Fibroblast of lung (primary cell): ENCODE data around the gene GPR173. TPM values are rescaled to one million over a fixed set of nuclear protein-coding genes. Genes with fewer than 3 reads are reported as not detected.

Source experiments
- DNase-seq, 2 donors: peaks; one replicate each; pipeline versions ENCODE4 v3.0.0 to v3.0.0-alpha.2; 2010; ENCODE audit warnings: low read depth in 2 of 2
- H2AFZ ChIP-seq: 2 replicates; pipeline ENCODE4 v1.5.1; 2012; ENCODE audit warnings: low read length, control low read depth, inconsistent platforms
- H3K27ac ChIP-seq: 2 replicates; pipeline ENCODE4 v1.5.1; 2011; ENCODE audit warnings: low read length, control low read depth; ENCODE audit not compliant: insufficient read depth
- H3K27me3 ChIP-seq: 2 replicates; pipeline ENCODE4 v1.5.1; 2011; ENCODE audit warnings: mild to moderate bottlenecking, low read length; ENCODE audit not compliant: control insufficient read depth, insufficient read depth
- H3K36me3 ChIP-seq: 2 replicates; pipeline ENCODE4 v1.5.1; 2011; ENCODE audit warnings: low read length; ENCODE audit not compliant: control insufficient read depth, insufficient read depth
- H3K4me1 ChIP-seq: 2 replicates; pipeline ENCODE4 v1.5.1; 2011; ENCODE audit warnings: low read length; ENCODE audit not compliant: control insufficient read depth, insufficient read depth; ENCODE audit errors: extremely low read depth
- H3K4me2 ChIP-seq: 2 replicates; pipeline ENCODE4 v1.5.1; 2011; ENCODE audit warnings: low read length, control low read depth; ENCODE audit not compliant: insufficient read depth; ENCODE audit errors: extremely low read depth
- H3K4me3 ChIP-seq, 4 experiments: fragments of 200-600 bp in 1 of 4; sonication (generic) in 1 of 4; replicated peaks in 1 of 4; 2 replicates each; pipeline ENCODE4 v1.5.1; 2011 to 2016; ENCODE audit warnings: low read length in 4 of 4, low read depth in 3 of 4, mild to moderate bottlenecking in 3 of 4, control low read depth in 2 of 4, inconsistent platforms in 1 of 4, mixed read lengths in 1 of 4; ENCODE audit not compliant: insufficient read depth in 1 of 4; ENCODE audit errors: control extremely low read depth in 1 of 4
- H3K79me2 ChIP-seq: 2 replicates; pipeline ENCODE4 v1.5.1; 2012; ENCODE audit warnings: mild to moderate bottlenecking, low read length, inconsistent platforms; ENCODE audit not compliant: control insufficient read depth, insufficient read depth
- H3K9ac ChIP-seq: 2 replicates; pipeline ENCODE4 v1.5.1; 2011; ENCODE audit warnings: mild to moderate bottlenecking, low read length, control low read depth; ENCODE audit not compliant: insufficient read depth
- H3K9me3 ChIP-seq: 2 replicates; pipeline ENCODE4 v1.5.1; 2012; ENCODE audit warnings: low read depth, low read length; ENCODE audit not compliant: control insufficient read depth, insufficient read depth
- H4K20me1 ChIP-seq: 2 replicates; pipeline ENCODE4 v1.5.1; 2011; ENCODE audit warnings: low read length; ENCODE audit not compliant: control insufficient read depth, insufficient read depth; ENCODE audit errors: extremely low read depth
- CTCF ChIP-seq, 2 donors: IDR thresholded peaks in 1 of 2; conservative IDR thresholded peaks in 1 of 2; 1 replicate in 1 of 2; 2 replicates in 1 of 2; pipeline ENCODE4 v1.5.1; 2011 to 2012; ENCODE audit warnings: low read length in 2 of 2, control low read depth in 1 of 2, inconsistent platforms in 1 of 2, low read depth in 1 of 2, mild to moderate bottlenecking in 1 of 2
- EZH2 ChIP-seq: IDR thresholded peaks from 2 replicates; pipeline ENCODE4 v1.5.1; 2012; ENCODE audit warnings: low read length, control low read depth, mild to moderate bottlenecking; ENCODE audit errors: missing control alignments
- polyA plus RNA-seq, 2 donors: library from polyadenylated mRNA; depleted of rRNA in 1 of 2; stranded (reverse) in 1 of 2; unstranded in 1 of 2; fragments of >200 nt; gene quantifications; 2 replicates each; pipeline ENCODE4 v1.2.1, GENCODE V29; 2011 to 2012; ENCODE audit warnings: missing spikeins in 1 of 2
- total RNA-seq: library from RNA; depleted of rRNA; stranded (reverse); fragments of >200 nt; gene quantifications from 2 replicates; pipeline ENCODE4 v1.2.1, GENCODE V29; 2014

The GPR173 gene
- total and polyA plus RNA-seq, 2 donors (not counting 1 experiment from before 2014, with no cell fraction given), result 3.9 to 5.6 TPM

GRCh38 chrX:53004811-53005210, 43.8 kb upstream of the GPR173 start:
- Histone ChIP-seq H3K4me2 (no peak overlapping the region), H2AFZ (no peak overlapping the region), H3K36me3 (no peaks in the 10 kb centered on the region), H3K4me1 (no peaks in the 10 kb centered on the region), H4K20me1 (no peaks in the 10 kb centered on the region), H3K79me2 (no peaks in the 10 kb centered on the region), H3K27me3 (no peaks in the 10 kb centered on the region), H3K4me3 (no peak overlapping the region), H3K9ac (no peak overlapping the region), H3K9me3 (no peaks in the 10 kb centered on the region), H3K27ac (no peak overlapping the region)
- TF ChIP-seq EZH2 (no peak), CTCF (conservative IDR thresholded peaks at IDR 0.05 in 1 of 2, IDR thresholded peaks at IDR 0.05 in 1 of 2; ENCODE audit: low read depth in 1 of 2, low read length in 2 of 2) (no peak)
- DNase-seq, result no peak

GRCh38 chrX:53005327-53005726, 43.3 kb upstream of the GPR173 start:
- H3K4me1 ChIP-seq, result no peaks in the 10 kb centered on the region
- H3K27me3 ChIP-seq, result no peaks in the 10 kb centered on the region
- H3K9me3 ChIP-seq, result no peaks in the 10 kb centered on the region
- H3K79me2 ChIP-seq, result no peaks in the 10 kb centered on the region
- H4K20me1 ChIP-seq, result no peaks in the 10 kb centered on the region
- no peak overlapping the region for H3K9ac ChIP-seq
- H3K4me2 ChIP-seq, result no peak overlapping the region
- no peaks in the 10 kb centered on the region for H3K36me3 ChIP-seq
- H3K4me3 ChIP-seq, result no peak overlapping the region
- no peak overlapping the region for H2AFZ ChIP-seq
- DNase-seq, result no peak
- no peak for TF ChIP-seq EZH2
- no peak for TF ChIP-seq CTCF (conservative IDR thresholded peaks at IDR 0.05 in 1 of 2, IDR thresholded peaks at IDR 0.05 in 1 of 2; ENCODE audit: low read depth in 1 of 2, low read length in 2 of 2)
- H3K27ac ChIP-seq, result no peak overlapping the region

GRCh38 chrX:53009032-53009431, 39.6 kb upstream of the GPR173 start:
- TF ChIP-seq EZH2 (no peak), CTCF (conservative IDR thresholded peaks at IDR 0.05 in 1 of 2, IDR thresholded peaks at IDR 0.05 in 1 of 2; ENCODE audit: low read depth in 1 of 2, low read length in 2 of 2) (no peak)
- Histone ChIP-seq H3K4me3 (no peak overlapping the region), H3K4me2 (no peak overlapping the region), H3K79me2 (no peaks in the 10 kb centered on the region), H3K27me3 (no peaks in the 10 kb centered on the region), H3K4me1 (no peaks in the 10 kb centered on the region), H3K9ac (no peak overlapping the region), H3K36me3 (no peaks in the 10 kb centered on the region), H4K20me1 (no peaks in the 10 kb centered on the region), H3K27ac (no peak overlapping the region), H3K9me3 (no peaks in the 10 kb centered on the region), H2AFZ (no peak overlapping the region)
- no peak for DNase-seq
